GM03348 (cell line): Measurements from ENCODE around the gene CERS4.
"Not testable (repeated sequence)": the region's sequence is repeated elsewhere in the genome, so short reads cannot be mapped to it uniquely, and the experiment has no call there.

ENCODE experiments used
- DNase-seq: peaks from one replicate; pipeline ENCODE4 v3.0.0; 2012; ENCODE audit warnings: low spot score

The CERS4 gene

GRCh38 chr19:8241646-8242045, 32.5 kb downstream of the CERS4 start:
- no peak for DNase-seq

DNA sequence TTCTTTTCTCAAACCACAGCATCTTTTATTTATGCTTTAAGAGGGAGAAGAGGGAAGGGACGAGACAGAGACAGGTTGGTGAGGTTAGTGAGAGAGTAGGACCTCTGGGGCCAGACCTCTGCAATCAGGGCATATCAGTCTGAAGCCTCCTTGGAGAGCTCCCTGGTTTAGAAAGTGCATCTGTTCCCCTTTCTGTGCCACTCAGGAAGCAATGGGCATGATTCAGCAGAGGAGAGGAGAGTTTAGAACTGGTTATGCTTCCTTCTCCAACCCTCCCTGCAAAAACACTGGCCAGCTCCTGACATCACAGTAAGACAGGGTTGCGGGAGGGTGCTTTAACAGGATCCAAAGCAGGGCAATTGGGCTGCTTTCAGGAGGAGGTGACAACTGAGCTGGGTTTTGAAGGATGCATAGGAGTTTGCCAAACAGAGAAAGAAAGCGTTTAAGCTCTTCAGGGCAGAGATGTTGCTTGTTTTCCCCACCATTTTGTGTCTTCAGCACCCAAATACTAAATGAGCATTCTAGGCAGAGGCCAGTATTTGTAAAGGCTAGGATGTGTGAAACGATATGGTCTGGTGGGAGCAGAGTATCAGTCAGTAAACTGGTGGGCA, 33.1 kb downstream of the CERS4 start:
- no peak for DNase-seq

DNA sequence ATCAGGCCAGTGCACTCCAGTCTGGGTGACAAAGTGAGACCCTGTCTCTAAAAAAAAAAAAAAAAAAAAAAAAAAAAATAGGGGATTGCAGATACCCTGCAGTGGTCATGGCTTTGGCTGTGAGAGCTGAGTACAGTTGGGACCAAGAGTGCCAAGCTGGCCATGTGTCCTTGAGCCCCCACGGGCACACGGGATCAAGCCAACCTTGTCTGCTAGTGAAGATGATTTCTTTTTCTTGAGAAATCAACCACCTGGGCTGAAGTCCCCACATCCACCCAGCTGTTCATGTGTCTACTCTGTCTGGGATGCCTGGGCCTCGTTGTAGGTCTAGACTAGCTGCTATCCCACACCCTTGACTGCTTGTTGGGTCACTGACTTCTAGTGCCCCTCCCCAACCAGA, 34.0 kb downstream of the CERS4 start:
- DNase-seq: no peak

DNA sequence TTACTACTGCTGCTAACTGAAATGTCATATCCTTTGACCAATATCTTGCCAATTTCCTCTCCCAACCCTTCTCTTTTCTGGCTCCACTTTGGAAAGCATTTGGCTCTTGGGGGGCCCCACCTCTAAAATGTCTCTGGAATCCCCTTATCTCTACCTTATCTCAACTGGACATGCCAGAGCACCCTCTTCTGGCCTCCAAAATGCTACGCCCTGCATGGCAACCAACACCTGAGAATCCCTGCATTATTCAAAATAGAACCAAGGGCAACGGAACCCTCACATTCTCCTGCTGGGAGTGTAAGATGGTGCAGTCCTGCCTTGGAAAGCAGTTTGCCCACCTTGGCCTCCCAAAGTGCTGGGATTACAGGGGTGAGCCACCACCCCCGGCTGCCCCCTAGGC, 35.3 kb downstream of the CERS4 start:
- DNase-seq: no peak

- DNase-seq: no peak
These were observed 37.0 kb downstream of the CERS4 start for GRCh38 chr19:8245869-8246835.

DNA sequence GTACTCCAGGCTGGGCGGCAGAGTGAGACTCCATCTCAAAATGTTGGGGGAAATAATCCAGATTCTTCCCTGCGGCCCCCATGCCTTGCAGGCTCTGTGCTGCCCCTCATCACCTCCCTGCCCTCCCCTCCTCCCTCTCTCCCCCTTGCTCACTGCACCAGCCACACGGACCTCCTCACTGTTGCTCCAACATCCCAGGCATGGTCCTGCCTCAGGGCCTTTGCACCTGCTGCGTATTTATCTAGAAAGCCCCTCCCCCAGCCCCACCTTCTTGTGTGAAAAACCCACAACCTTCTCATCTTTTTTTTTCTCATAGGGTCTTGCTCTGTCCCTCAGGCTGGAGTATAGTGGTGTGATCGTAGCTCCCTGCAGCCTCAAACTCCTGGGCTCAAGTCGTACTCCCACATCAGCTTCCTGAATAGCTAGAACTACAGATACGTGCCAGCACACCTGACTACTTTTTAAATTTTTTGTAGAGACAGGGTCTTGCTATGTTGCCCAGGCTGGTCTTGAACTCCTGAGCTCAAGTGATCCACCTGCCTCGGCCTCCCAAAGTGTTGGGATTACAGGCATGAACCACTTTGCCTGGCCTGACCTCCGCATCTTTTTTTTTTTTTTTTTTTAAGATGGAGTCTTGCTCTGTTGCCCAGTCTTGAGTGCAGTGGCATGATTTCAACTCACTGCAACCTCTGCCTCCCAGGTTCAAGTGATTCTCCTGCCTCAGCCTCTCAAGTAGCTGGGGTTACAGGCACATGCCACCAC, 38.1 kb downstream of the CERS4 start:
- not testable (repeated sequence) for DNase-seq

DNA sequence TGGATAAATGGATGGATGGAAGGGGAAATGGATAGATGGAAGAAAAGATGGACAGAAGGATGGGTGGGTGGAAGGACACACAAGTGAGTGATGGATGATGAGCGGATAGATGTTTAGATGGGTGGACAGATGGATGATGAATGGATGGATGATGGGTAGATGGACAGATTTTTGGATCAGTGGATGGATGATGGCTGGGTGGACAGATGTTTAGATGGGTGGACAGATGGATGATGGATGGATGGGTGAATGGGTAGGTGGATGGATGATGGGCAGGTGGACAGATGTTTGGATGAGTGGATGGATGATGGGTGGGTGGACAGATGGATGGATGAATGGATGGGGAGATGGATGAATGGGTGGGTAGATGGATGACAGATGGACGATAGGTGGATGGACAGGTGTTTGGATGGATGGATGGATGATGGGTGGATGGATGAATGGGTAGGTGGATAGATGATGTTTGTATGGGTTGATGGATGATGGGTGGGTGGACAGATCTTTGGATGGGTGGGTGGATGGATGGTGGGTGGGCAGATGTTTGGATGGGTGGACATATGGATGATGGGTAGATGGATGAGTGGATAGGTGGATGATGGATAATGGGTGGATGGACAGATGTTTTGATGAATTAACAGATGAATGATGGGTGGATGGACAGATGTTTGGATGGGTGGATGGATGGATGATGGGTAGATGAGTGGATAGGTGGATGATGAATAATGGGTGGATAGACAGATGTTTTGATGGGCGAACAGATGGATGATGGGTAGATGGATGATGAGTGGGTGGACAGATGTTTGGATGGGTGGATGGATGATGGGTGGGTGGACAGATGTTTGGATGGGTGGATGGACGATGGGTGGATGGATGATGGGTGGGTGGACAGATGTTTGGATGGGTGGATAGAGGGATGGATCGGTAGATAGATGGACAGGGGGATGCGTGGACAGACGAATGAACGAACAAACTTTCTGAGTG, 39.5 kb downstream of the CERS4 start:
- DNase-seq: no peak

- no peak for DNase-seq
These were observed 41.4 kb downstream of the CERS4 start for GRCh38 chr19:8250596-8250995.

DNA sequence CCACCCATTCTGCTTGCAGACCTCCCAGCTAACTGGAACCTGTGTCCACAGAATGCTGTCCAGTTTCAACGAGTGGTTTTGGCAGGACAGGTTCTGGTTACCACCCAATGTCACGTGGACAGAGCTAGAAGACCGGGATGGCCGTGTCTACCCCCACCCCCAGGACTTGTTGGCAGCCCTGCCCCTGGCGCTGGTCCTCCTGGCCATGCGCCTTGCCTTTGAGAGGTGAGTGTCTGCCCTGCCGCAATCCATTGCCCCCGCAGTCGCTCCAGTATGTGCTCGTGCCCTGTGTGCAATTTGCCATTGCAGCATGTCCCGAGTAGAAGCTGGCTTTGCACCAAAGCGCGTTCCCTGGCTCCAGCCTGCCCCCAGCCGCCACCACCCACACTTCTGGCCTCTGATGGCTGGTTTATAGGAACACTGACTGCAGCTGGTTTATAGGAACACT, 41.9 kb downstream of the CERS4 start:
- DNase-seq: peak; percentile 4

DNA sequence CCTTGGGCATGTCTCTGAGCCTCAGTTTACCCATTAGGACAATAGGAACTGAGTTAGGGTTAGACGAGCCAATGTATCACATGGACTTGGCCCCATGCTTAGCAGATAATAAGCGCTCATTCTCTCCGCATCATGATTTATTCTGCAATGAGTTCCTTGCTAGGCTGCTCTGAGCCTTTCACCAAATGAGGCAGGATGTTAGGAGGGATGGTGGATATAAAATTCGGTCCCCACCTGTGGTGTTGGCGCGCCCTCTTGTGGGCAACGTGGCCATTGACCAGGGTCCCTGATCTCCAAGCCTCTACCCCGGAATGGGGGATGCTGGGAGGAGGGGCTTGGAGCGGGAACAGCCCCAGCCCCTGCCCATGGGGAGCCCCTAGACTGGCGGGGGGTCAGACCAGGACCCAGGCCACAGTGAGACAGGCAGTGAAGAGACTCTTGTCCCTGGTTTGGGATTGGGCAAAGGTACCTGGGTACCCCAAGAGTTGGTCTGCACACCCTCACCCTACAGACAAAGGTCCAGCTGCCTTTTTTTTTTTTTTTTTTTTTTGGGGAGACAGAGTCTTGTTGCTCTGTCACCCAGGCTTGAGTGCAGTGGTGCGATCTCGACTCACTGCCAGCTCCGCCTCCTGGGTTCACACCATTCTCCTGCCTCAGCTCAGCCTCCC, 43.9 kb downstream of the CERS4 start:
- DNase-seq: peak; percentile 95

- no peak for DNase-seq
These were observed 44.5 kb downstream of the CERS4 start for GRCh38 chr19:8253678-8254077.

DNA sequence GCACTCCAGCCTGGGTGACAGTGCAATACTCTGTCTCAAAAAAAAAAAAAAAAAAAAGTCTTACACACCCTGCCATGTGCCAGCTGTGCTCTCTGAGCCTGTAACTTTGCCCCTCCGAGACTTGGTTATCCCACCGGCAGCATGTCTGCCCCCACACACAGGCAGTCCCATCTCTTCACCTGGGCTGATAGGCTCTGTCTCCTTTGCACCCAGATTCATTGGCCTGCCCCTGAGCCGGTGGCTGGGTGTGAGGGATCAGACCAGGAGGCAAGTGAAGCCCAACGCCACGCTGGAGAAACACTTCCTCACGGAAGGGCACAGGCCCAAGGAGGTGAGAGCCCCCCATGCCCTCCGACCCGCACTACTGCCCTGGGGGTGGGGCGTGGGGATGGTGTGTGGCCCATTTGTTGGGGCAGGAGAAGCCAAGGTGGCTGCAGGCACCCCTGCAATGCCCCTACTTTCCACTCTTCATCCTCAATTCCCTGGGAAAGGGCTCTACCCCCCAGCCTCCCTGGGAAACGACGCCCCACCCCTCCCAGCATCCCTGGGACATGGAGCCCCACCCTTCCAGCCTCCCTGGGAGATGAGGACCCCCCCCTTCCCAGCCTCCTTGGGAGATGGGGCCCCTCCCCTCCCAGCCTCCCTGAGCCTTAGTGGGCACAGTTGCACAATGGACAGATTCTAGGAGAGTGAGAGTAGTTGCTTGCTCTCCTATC, 45.3 kb downstream of the CERS4 start:
- DNase-seq: peak; percentile 8

DNA sequence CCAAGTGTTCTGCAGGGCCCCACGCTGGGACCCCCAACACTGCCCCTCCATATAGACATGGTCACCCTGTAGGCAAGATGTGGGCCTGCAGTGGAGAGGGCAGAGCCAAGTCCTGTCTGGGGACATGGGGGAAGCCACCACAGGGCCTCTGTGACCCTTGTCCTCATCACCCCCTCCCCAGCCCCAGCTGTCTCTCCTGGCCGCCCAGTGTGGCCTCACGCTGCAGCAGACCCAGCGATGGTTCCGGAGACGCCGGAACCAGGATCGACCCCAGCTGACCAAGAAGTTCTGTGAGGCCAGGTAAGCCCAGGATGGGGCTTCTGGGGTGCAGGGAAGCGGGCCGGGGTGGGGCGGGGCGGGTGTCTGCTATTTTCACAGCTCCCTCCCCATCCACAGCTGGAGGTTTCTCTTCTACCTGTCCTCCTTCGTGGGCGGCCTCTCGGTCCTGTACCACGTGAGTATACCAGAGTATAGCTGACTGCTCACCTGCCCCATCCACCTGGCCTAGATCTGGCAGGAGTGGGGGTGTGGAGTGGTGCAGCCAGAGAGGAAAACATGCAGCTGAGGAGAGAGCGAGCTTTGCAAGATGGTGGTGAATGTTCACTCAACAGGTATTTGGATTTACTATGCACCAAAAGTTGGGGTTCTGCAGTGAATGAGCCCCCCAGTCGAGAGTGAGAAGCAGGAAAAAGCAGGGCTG, 46.4 kb downstream of the CERS4 start:
- DNase-seq: no peak

DNA sequence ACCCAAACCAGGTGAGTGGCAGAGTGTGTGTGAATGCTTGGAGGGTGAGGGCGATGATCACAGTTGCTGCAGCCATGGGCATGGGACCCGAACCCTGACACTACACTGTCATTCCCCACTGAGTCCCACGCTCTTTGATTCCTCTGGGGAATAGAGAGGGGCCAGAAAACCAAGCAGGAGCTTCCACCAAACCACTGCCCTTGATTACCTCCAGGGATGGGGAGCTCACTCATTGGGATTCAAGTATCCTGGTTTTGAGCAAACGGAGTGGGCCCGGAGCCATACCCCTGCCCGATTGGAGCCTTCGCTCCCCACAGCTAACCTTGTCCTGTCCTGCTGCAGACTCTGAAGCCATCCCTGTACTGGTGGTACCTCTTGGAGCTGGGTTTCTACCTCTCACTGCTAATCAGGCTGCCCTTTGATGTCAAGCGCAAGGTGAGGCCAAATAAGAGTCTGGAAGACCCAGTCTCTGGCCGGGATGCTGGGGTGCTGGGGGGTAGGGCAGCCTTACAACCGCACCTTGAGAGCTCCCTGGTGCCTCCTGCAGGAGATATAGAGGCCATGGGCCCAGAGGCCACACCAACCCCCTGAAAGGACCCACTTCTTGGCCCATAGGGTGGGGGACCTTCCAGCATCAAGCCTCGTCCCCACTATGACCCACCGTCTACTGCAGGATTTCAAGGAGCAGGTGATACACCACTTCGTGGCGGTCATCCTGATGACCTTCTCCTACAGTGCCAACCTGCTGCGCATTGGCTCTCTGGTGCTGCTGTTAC, 47.3 kb downstream of the CERS4 start:
- no peak for DNase-seq

GRCh38 chr19:8257052-8257443, 47.9 kb downstream of the CERS4 start:
- DNase-seq: peak; percentile 11

DNA sequence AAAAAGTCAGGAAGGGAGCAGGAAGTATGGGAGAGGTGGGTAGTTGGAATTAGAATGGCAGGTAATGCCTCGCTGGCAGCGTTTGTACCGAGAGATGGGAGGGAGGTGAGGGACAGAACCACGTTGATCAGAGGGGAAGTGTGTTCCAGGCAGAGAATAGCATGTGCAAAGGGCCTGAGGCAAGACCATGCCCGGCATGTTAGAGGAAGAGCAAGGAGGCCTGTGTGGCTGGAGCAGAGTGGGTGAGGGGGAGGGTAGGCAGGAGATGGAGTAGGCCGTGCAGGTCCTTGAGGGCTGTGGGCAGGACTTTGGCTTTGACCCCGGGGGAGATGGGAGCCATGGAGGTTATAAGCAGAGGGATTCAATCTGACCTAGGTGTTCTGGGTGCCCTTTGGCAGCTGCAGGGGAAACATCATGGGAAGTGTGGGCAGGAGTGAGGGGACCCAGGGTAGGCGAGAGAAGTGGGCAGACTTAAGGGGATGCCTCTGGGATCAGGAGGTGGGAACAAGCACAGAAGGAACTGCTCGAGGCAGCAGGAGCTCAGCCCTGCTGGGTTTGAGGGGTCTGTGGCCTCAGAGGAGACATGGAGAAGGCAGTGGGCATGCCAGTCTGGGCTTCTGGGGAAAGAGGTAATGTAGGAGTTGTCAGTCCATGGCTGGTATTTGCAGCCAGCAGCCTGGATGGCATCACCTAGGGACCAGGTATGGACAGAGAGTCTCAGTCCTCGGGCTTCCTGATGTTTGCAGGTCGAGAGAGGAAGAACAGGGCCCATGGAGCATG, 50.2 kb downstream of the CERS4 start:
- no peak for DNase-seq

DNA sequence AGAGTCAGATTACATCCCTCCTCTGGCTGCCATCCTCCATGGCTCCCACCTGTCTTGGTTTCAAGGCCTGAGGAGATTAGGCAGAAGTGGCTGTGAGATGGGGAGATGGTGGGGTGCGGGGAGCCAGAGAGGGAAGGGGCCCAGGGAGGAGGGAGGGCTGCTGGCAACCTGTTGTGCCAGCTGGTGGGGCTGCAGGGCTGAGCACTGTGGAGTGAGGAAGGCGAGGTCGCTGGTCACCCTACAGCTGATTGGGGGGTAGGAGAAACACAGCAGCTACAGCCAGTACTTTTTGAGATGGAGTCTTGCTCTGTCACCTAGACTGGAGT, 50.7 kb downstream of the CERS4 start:
- no peak for DNase-seq

- DNase-seq: no peak
These were observed 52.2 kb downstream of the CERS4 start for GRCh38 chr19:8261347-8261746.
